GM23338 (cell line): ENCODE results near the gene RTN4RL1. TPM values are rescaled to one million over a fixed set of nuclear protein-coding genes. Genes with fewer than 3 reads are reported as not detected.

Source experiments
- ATAC-seq: fragments of 200-7000 bp; cut with Tn5 transposase; 3 replicates; pipeline ENCODE4 v1.9.1; 2020
- DNase-seq: peaks from one replicate; pipeline ENCODE4 v3.0.0-alpha.2; 2015; ENCODE audit warnings: low spot score
- H2AFZ ChIP-seq: fragments of 200-600 bp; sonication (generic); 2 replicates; pipeline ENCODE4 v1.8.0; 2016; ENCODE audit warnings: antibody characterized with exemption, mild to moderate bottlenecking, moderate library complexity
- H3F3A ChIP-seq: fragments of 200-600 bp; sonication (generic); replicated peaks from 2 replicates; pipeline ENCODE4 v1.8.0; 2017; ENCODE audit warnings: antibody characterized with exemption, mixed run types, low read depth
- H3K27ac ChIP-seq: fragments of 200-600 bp; sonication (generic); 2 replicates; pipeline ENCODE4 v1.6.1; 2016; ENCODE audit warnings: low read depth
- H3K27me3 ChIP-seq: fragments of 200-600 bp; sonication (generic); 2 replicates; pipeline ENCODE4 v1.8.0; 2016; ENCODE audit warnings: mild to moderate bottlenecking, mixed run types, moderate library complexity; ENCODE audit not compliant: insufficient read depth
- H3K36me3 ChIP-seq: fragments of 200-600 bp; sonication (generic); 2 replicates; pipeline ENCODE4 v1.8.0; 2016; ENCODE audit warnings: mild to moderate bottlenecking; ENCODE audit not compliant: insufficient read depth
- H3K4me1 ChIP-seq: fragments of 200-600 bp; sonication (generic); 2 replicates; pipeline ENCODE4 v1.8.0; 2016; ENCODE audit warnings: mild to moderate bottlenecking, moderate library complexity; ENCODE audit not compliant: insufficient read depth
- H3K4me2 ChIP-seq: fragments of 200-600 bp; sonication (generic); 2 replicates; pipeline ENCODE4 v1.7.1; 2017; ENCODE audit warnings: mixed run types
- H3K4me3 ChIP-seq: fragments of 200-600 bp; sonication (generic); 2 replicates; pipeline ENCODE4 v1.6.1; 2016; ENCODE audit warnings: mixed run types
- H3K79me2 ChIP-seq: fragments of 200-600 bp; sonication (generic); replicated peaks from 2 replicates; pipeline ENCODE4 v1.8.0; 2017; ENCODE audit warnings: mild to moderate bottlenecking; ENCODE audit not compliant: insufficient read depth
- H3K9me2 ChIP-seq: fragments of 200-600 bp; sonication (generic); 2 replicates; pipeline ENCODE4 v1.8.0; 2017; ENCODE audit not compliant: insufficient read depth
- H4K20me1 ChIP-seq: fragments of 200-600 bp; sonication (generic); replicated peaks from 2 replicates; pipeline ENCODE4 v1.8.0; 2017; ENCODE audit warnings: mild to moderate bottlenecking; ENCODE audit not compliant: insufficient read depth
- H3K27ac Mint-ChIP-seq: 2 replicates; pipeline ENCODE4 v1.8.0; 2020; ENCODE audit warnings: inconsistent platforms, mild to moderate bottlenecking, moderate library complexity, mixed read lengths
- H3K27me3 Mint-ChIP-seq: 3 replicates; pipeline ENCODE4 v1.8.0; 2022; ENCODE audit warnings: low read depth, mild to moderate bottlenecking, moderate library complexity, mixed read lengths, inconsistent platforms; ENCODE audit not compliant: insufficient read depth, poor library complexity
- H3K36me3 Mint-ChIP-seq: 3 replicates; pipeline ENCODE4 v1.8.0; 2021; ENCODE audit warnings: low read depth, mild to moderate bottlenecking, inconsistent platforms, moderate library complexity, mixed read lengths
- H3K4me1 Mint-ChIP-seq: 3 replicates; pipeline ENCODE4 v1.8.0; 2020; ENCODE audit warnings: mild to moderate bottlenecking, inconsistent platforms, mixed read lengths
- H3K4me3 Mint-ChIP-seq: 3 replicates; pipeline ENCODE4 v1.8.0; 2021; ENCODE audit warnings: moderate library complexity, mild to moderate bottlenecking, inconsistent platforms, mixed read lengths
- H3K9me3 Mint-ChIP-seq: 3 replicates; pipeline ENCODE4 v1.8.0; 2020; ENCODE audit warnings: moderate library complexity, mild to moderate bottlenecking, inconsistent platforms, mixed read lengths
- CREB1 ChIP-seq: fragments of 250-450 bp; sonication (Bioruptor Pico); IDR thresholded peaks from 2 replicates; pipeline ENCODE4 v1.5.0; 2020; ENCODE audit warnings: low read depth, mild to moderate bottlenecking, moderate library complexity
- EZH2 ChIP-seq: fragments of 200-600 bp; sonication (generic); IDR thresholded peaks from one replicate; pipeline ENCODE4 v1.8.0; 2017; ENCODE audit warnings: antibody characterized with exemption, mild to moderate bottlenecking, low read depth; ENCODE audit not compliant: unreplicated experiment
- EZH2phosphoT487 ChIP-seq: fragments of 200-600 bp; sonication (generic); IDR thresholded peaks from one replicate; pipeline ENCODE4 v1.8.1; 2018; ENCODE audit warnings: antibody characterized with exemption; ENCODE audit not compliant: unreplicated experiment
- NANOG ChIP-seq: IDR thresholded peaks from 2 replicates; pipeline ENCODE4 v1.6.1; 2016; ENCODE audit warnings: antibody characterized with exemption, borderline replicate concordance
- REST ChIP-seq: IDR thresholded peaks from one replicate; pipeline ENCODE4 v1.6.1; 2018; ENCODE audit warnings: antibody characterized with exemption; ENCODE audit not compliant: unreplicated experiment
- STAT1 ChIP-seq: IDR thresholded peaks from one replicate; pipeline ENCODE4 v1.6.1; 2016; ENCODE audit warnings: antibody characterized with exemption; ENCODE audit not compliant: unreplicated experiment
- ZNF114 ChIP-seq: fragments of 250-450 bp; sonication (Bioruptor Pico); IDR thresholded peaks from 2 replicates; pipeline ENCODE4 v1.5.0; 2020; ENCODE audit warnings: mild to moderate bottlenecking, moderate library complexity
- ZNF462 ChIP-seq: fragments of 250-450 bp; sonication (Bioruptor Pico); IDR thresholded peaks from 2 replicates; pipeline ENCODE4 v1.5.0; 2020; ENCODE audit warnings: mild to moderate bottlenecking, moderate library complexity
- polyA plus RNA-seq: library from polyadenylated mRNA; unstranded; fragments of >200 nt; fragmentation: Nextera tagmentation; extraction: Ambion mirVana; gene quantifications from 2 replicates; pipeline ENCODE4 v1.2.1, GENCODE V29; 2016
- total RNA-seq: library from RNA; depleted of rRNA; stranded (reverse); fragments of >200 nt; shearing (Covaris generic); gene quantifications from 2 replicates; pipeline ENCODE4 v1.2.3, GENCODE V29; 2014

The RTN4RL1 gene
- total and polyA plus RNA-seq, 2 experiments from 2014 or later = 0.17 TPM; not detected in 1

- Mint-ChIP-seq H3K9me3 (no peaks in the 10 kb centered on the region; the same call in 2 of the 3 replicates), H3K36me3 (no peaks in the 10 kb centered on the region), H3K27ac (no peak overlapping the region), H3K27me3 (peaks cover 25% of the 10 kb centered on the region), H3K4me3 (no peak overlapping the region), H3K4me1 (peaks cover 9% of the 10 kb centered on the region)
- H3K4me1 ChIP-seq = peaks cover 4% of the 10 kb centered on the region; the same call in 1 of the 2 replicates
- H4K20me1 ChIP-seq = no peaks in the 10 kb centered on the region
- H3K27me3 ChIP-seq = peaks cover 13% of the 10 kb centered on the region
- no peak overlapping the region for H3K27ac ChIP-seq
- H2AFZ ChIP-seq = no peak overlapping the region
- TF ChIP-seq CREB1 (CRISPR knock-in tag) (no peak), STAT1 (no peak), REST (no peak), EZH2phosphoT487 (no peak), ZNF114 (CRISPR knock-in tag) (no peak), NANOG (no peak), EZH2 (no peak), ZNF462 (CRISPR knock-in tag) (no peak)
- no peaks in the 10 kb centered on the region for H3F3A ChIP-seq
- no peaks in the 10 kb centered on the region for H3K79me2 ChIP-seq
- DNase-seq = no peak
- no peaks in the 10 kb centered on the region for H3K36me3 ChIP-seq
- no peak overlapping the region for H3K4me2 ChIP-seq
- H3K9me2 ChIP-seq = no peaks in the 10 kb centered on the region
- ATAC-seq = no peak
- no peak overlapping the region for H3K4me3 ChIP-seq
Observed at GRCh38 chr17:2003525-2003924, 21.6 kb downstream of the RTN4RL1 start.
